SU-DHL-6 (cell line): ENCODE measurements around the gene GNGT2.

Experiments
- CTCF ChIP-seq: fragments of 200-600 bp; sonication (generic); IDR thresholded peaks from one replicate; pipeline ENCODE4 v1.5.1; 2017; ENCODE audit warnings: antibody characterized with exemption, mild to moderate bottlenecking, low read length, moderate library complexity; ENCODE audit not compliant: insufficient read depth, poor library complexity, severe bottlenecking
- EZH2phosphoT487 ChIP-seq: fragments of 200-600 bp; sonication (generic), shearing (Covaris generic); conservative IDR thresholded peaks from 2 replicates; pipeline ENCODE4 v1.6.1; 2018; ENCODE audit warnings: mild to moderate bottlenecking, antibody characterized with exemption, low read length, moderate library complexity, mixed read lengths

- no peak for TF ChIP-seq CTCF
- no peak for TF ChIP-seq EZH2phosphoT487
These were observed 6.6 kb downstream of the GNGT2 start for GRCh38 chr17:49203796-49204195.
